Effector memory CD4-positive, alpha-beta T cell (primary cell): ENCODE results near the gene FLNB.

ENCODE experiments used
- DNase-seq, 3 donors: peaks; one replicate each; pipeline ENCODE4 v3.0.0-alpha.2; 2020
- H3K27ac ChIP-seq: 2 replicates; pipeline ENCODE4 v1.7.0; 2013; ENCODE audit warnings: mild to moderate bottlenecking, low read length, moderate library complexity; ENCODE audit not compliant: insufficient read depth, poor library complexity, severe bottlenecking
- H3K27me3 ChIP-seq: replicated peaks from 2 replicates; pipeline ENCODE4 v1.7.0; 2013; ENCODE audit warnings: mild to moderate bottlenecking, low read length; ENCODE audit not compliant: insufficient read depth, control insufficient read depth, poor library complexity, severe bottlenecking
- H3K36me3 ChIP-seq: 2 replicates; pipeline ENCODE4 v1.7.0; 2013; ENCODE audit warnings: mild to moderate bottlenecking, low read length, moderate library complexity; ENCODE audit not compliant: control insufficient read depth, insufficient read depth
- H3K4me1 ChIP-seq: 2 replicates; pipeline ENCODE4 v1.7.0; 2013; ENCODE audit warnings: low read length, mild to moderate bottlenecking; ENCODE audit not compliant: control insufficient read depth, insufficient read depth, poor library complexity, severe bottlenecking
- H3K4me3 ChIP-seq: 2 replicates; pipeline ENCODE4 v1.7.0; 2013; ENCODE audit warnings: low read length, low read depth, mild to moderate bottlenecking; ENCODE audit not compliant: insufficient read depth, poor library complexity, severe bottlenecking
- H3K9me3 ChIP-seq: 2 replicates; pipeline ENCODE4 v1.7.0; 2013; ENCODE audit warnings: mild to moderate bottlenecking, low read length, moderate library complexity; ENCODE audit not compliant: control insufficient read depth

FLNB gene

DNA sequence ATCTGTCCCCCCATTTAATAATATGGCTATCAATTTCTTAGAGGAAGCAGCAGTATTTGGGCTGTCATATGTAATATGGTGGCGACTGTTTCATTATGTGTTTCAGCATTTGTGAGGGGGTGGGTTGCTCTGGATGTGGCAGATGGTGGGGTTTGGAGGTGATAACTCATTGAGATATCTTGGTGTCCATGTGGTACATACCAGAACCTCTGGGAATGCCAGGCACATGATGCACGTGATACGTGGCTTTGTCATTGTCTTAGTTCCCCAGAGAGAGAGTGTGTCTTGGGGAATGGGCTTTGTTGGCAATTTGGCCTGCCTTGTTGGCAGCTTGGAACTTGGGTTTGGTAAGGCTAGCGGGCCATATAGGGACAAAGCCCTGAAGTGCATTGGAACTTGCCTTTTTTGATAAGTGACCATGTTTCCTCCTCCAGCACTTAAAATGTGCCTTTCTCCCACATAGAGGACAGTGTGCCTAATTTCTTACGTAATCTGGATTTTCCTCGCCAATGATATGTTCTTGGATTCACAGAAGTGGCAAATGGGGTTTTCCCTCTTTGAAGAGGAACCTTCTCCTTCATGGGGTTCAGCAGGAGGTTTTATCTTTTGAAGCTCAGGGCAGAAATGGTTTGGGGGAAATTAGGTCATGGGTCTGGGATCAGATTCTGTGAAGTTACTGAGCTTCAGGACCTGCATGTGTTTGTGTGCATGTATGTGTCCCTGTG is 123.0 kb downstream of the FLNB start:
- Histone ChIP-seq H3K4me3 (no peak overlapping the region), H3K4me1 (no peaks in the 10 kb centered on the region), H3K27ac (no peak overlapping the region), H3K27me3 (no peaks in the 10 kb centered on the region), H3K9me3 (no peaks in the 10 kb centered on the region), H3K36me3 (peaks cover 13% of the 10 kb centered on the region)
- DNase-seq, result no peak

DNA sequence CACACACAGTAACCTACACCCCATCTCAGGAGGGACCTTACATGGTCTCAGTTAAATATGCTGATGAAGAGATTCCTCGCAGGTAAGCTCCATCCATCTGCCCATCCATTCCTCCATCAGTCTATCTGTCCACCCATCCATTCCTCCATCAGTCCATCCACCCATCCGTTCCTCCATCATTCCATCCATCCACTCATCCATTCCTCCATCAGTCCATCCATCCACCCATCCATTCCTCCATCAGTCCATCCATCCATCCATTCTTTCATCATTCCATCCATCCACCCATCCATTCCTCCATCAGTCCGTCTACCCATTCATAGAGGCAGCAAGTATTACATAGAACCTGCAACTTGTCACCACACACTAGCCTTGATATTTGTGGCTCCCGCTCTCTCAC is 124.6 kb downstream of the FLNB start:
- no peak for DNase-seq
- Histone ChIP-seq H3K36me3 (peaks cover 21% of the 10 kb centered on the region), H3K27me3 (no peaks in the 10 kb centered on the region), H3K9me3 (no peaks in the 10 kb centered on the region), H3K4me3 (no peak overlapping the region), H3K27ac (no peak overlapping the region), H3K4me1 (no peaks in the 10 kb centered on the region)

DNA sequence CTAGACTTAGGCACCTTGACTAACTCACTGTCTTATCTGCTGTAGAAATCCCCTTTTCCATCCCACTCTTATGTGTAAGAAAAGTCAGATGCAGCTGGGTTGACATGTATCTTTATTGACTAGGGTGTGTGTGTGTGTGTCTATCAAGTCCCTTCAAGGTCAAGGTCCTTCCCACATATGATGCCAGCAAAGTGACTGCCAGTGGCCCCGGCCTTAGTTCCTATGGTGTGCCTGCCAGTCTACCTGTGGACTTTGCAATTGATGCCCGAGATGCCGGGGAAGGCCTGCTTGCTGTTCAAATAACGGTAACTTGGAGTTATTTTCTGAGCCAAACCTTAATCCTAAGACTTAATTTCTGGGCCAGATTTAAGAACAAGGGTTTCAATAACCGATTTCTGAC is 126.2 kb downstream of the FLNB start:
- no peaks in the 10 kb centered on the region for H3K27me3 ChIP-seq
- peaks cover 30% of the 10 kb centered on the region for H3K36me3 ChIP-seq
- no peaks in the 10 kb centered on the region for H3K9me3 ChIP-seq
- H3K4me3 ChIP-seq, result no peak overlapping the region
- no peaks in the 10 kb centered on the region for H3K4me1 ChIP-seq
- no peak for DNase-seq
- no peak overlapping the region for H3K27ac ChIP-seq

DNA sequence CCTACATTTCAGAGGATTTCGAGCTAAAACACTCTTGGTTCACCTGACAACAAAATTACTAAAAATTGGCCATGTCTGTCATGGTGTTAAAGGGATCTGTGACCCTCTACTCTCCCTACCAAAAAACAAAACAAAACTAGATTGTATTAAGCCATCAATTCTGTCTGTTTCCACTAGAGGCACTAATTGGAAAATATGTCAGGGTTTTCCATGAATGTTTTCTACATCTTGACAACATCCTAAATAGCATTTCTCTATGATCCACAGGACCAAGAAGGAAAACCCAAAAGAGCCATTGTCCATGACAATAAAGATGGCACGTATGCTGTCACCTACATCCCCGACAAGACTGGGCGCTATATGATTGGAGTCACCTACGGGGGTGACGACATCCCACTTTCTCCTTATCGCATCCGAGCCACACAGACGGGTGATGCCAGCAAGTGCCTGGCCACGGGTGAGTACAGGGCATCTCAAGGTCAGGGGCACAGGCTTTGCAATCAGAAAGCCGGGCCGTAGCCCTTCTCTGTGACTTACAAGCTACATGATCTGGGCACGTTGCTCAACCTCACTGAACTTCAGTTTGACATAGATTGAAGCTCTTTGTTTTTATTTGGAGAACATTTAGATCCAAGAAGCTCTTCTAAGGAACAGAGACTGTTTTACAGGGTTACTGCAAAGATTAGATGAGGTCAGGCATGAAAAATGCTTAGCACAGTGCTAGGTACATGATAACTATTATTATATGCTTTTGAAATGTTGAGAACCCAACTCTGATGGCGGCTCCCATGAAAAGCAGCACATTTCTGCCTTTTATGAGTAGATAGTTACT is 127.7 kb downstream of the FLNB start:
- Histone ChIP-seq H3K4me3 (no peak overlapping the region), H3K36me3 (peaks cover 30% of the 10 kb centered on the region), H3K27me3 (no peaks in the 10 kb centered on the region), H3K9me3 (no peaks in the 10 kb centered on the region), H3K4me1 (no peaks in the 10 kb centered on the region), H3K27ac (no peak overlapping the region)
- DNase-seq, result no peak

DNA sequence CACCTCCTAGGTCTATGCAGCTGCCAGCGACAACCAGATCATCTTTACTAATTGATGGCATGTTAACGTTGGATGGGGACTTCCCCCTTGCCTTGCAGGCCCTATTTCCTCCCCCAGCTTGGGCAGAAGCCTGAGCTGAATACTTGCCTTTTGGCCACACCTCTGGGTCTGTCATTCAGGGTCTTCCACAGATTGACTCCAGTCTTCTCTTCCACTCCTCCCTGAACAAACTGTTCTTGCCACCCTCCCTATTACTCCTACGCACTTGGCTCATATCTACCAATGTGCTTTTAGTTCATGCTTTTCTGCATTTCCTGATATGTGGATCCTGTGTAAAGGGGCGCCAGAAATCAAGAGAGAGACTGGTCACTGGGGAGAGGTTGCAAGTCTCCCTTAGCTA is 129.1 kb downstream of the FLNB start:
- H3K27ac ChIP-seq, result no peak overlapping the region
- H3K4me1 ChIP-seq, result no peaks in the 10 kb centered on the region
- H3K9me3 ChIP-seq, result no peaks in the 10 kb centered on the region
- H3K36me3 ChIP-seq, result peaks cover 30% of the 10 kb centered on the region
- H3K27me3 ChIP-seq, result no peaks in the 10 kb centered on the region
- DNase-seq, result no peak
- H3K4me3 ChIP-seq, result no peak overlapping the region

DNA sequence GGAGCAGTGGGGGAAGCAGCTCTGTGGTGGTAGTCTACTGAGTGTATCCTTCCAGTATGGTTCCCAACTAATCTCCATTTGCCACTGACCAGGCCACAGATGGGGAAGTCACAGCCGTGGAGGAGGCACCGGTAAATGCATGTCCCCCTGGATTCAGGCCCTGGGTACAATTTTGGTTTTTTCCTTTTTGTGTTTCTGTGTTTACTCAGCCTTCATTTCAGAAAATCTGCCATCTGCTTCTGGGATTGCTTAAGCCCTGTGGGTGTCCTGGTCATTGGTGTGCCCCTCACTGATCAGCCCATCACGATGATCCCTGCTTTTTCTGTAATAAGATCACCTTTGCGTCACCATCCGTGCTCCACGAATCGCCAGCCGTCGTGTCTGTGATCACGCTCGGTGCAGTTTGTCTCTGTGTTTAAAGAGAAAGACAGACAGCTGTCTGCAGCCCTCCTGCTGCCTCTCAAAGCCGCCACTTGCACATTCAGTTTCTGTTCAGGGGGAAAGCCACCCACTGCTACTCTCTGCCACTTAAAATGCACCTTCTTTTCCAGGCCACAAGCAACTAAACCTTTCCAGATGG is 133.6 kb downstream of the FLNB start:
- H3K27me3 ChIP-seq, result no peaks in the 10 kb centered on the region
- H3K4me1 ChIP-seq, result no peaks in the 10 kb centered on the region
- no peaks in the 10 kb centered on the region for H3K9me3 ChIP-seq
- peaks cover 19% of the 10 kb centered on the region for H3K36me3 ChIP-seq
- DNase-seq, result no peak
- no peak overlapping the region for H3K27ac ChIP-seq
- no peak overlapping the region for H3K4me3 ChIP-seq

DNA sequence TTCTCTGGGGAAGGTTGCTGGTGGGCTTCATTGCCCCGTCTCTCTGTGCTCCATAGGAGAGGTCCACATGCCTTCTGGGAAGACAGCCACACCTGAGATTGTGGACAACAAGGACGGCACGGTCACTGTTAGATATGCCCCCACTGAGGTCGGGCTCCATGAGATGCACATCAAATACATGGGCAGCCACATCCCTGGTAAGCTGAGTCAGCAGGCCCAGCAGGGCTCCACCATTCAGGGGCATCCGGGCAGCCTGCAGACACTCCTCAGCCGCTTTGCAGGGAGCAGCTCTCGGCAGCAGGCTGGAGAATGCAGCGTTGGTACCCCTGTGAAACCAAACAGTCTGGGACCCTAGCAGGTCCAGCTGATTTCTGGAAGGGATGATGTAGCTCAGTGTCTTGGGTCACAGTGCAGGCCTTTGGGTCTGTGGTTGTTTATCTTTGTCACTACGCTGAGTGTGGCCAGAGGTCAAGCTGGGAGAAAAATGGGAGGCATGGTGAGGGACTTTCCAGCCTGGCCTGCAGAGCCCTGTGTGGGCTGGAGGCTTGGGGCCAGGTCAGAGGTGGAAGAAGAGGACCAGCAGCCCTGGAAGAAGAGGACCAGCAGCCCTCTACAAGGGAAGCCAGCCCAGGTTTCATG is 135.3 kb downstream of the FLNB start:
- Histone ChIP-seq H3K27me3 (no peaks in the 10 kb centered on the region), H3K4me1 (no peaks in the 10 kb centered on the region), H3K9me3 (no peaks in the 10 kb centered on the region), H3K36me3 (peaks cover 13% of the 10 kb centered on the region), H3K4me3 (no peak overlapping the region), H3K27ac (no peak overlapping the region)
- DNase-seq, result no peak

DNA sequence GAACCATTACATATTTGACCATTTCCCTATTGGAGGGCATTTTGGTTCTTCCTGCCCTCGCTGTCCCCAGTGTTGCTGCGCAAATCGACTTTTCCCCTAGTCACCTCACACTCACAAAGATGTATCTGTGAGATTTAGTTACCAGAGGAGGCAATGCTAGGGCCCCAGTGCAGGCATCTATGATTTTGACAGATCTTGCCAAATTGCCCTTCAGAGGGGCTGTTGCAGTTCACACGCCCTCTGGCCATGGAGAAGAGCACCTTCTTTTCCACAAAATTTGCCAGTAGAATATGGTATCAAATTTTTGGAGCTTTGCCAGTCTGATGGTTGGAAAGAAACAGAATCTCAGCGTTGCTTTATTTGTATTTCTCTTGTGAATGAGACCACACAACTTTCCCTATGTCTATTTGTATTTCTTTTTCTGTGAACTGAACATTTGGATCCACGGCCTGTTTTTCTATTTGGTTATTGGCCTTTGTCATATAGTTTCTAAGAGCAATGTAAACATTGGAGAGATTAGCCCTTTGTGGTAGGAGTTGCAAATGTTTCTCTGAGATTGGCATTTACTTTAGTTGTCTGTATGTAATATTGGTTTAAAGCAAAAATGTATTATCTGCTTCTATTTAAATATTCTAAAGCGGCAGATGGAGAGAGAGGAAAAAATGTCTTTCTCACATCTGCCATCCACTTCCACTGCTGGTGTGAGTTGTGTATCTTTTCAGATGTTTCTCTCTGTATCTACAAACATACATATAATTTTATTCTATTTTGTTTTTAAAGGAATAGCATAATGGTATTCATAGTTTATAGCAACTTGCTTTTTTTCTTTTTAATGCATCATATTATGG is 136.5 kb downstream of the FLNB start:
- no peak overlapping the region for H3K4me3 ChIP-seq
- peaks cover 18% of the 10 kb centered on the region for H3K36me3 ChIP-seq
- H3K9me3 ChIP-seq, result no peaks in the 10 kb centered on the region
- H3K27ac ChIP-seq, result no peak overlapping the region
- no peaks in the 10 kb centered on the region for H3K4me1 ChIP-seq
- no peaks in the 10 kb centered on the region for H3K27me3 ChIP-seq
- DNase-seq, result no peak

DNA sequence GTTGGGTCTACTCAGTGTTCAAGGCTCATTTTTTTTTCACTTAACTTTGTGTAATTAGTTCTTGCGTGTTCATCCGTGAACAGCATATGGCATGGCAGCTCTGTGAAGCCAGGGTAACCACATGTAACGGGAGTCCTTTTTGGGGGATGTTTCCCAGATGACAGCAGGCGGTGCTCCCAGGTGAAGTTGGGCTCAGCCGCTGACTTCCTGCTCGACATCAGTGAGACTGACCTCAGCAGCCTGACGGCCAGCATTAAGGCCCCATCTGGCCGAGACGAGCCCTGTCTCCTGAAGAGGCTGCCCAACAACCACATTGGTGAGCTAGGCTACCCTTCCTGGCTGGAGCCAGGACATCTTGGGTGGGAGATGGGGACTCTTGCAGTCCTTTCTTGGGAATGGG is 139.8 kb downstream of the FLNB start:
- no peak overlapping the region for H3K4me3 ChIP-seq
- peaks cover 24% of the 10 kb centered on the region for H3K36me3 ChIP-seq
- no peak for DNase-seq

More for the DNA sequence above, 139.8 kb downstream of the FLNB start:
- H3K27ac ChIP-seq, result no peak overlapping the region
- no peaks in the 10 kb centered on the region for H3K4me1 ChIP-seq
- H3K9me3 ChIP-seq, result no peaks in the 10 kb centered on the region
- no peaks in the 10 kb centered on the region for H3K27me3 ChIP-seq
